HepG2 (cell line): Measurements from ENCODE around the gene MYO1E. TPM values are rescaled to one million over a fixed set of nuclear protein-coding genes. Genes with fewer than 3 reads are reported as not detected.

Experiments
- ATAC-seq: fragments of 200-7000 bp; cut with Tn5 transposase; 3 replicates; pipeline ENCODE4 v1.9.1; 2020; ENCODE audit warnings: mild to moderate bottlenecking, moderate library complexity
- BruUV-seq: library from RNA; stranded (reverse); fragments of 400-500 nt; replicated peaks from 2 replicates; lab custom pipeline; 2021; lab: Mats Ljungman, UMichigan
- CTCF ChIA-PET: fragments of 300-600 bp; formaldehyde crosslinking; extraction: SDS; loops from one replicate; lab custom pipeline; 2021; ENCODE audit warnings: low total read pairs, inconsistent platforms, low intra/inter-chr PET ratio; lab: Yijun Ruan, JAX
- POLR2A ChIA-PET: fragments of 350-600 bp; sonication (Branson Sonifier 250); formaldehyde crosslinking; loops from one replicate; lab custom pipeline; 2020; ENCODE audit warnings: antibody characterized with exemption, inconsistent platforms; lab: Yijun Ruan, JAX
- DNase-seq: peaks from one replicate; pipeline ENCODE4 v3.0.0-alpha.2; 2015; ENCODE audit warnings: low spot score
- FAIRE-seq: peaks from 3 replicates; lab custom pipeline; 2011; peaks lifted over from hg19 to GRCh38; lab: Jason Lieb, UNC
- H2AFZ ChIP-seq: one replicate; pipeline ENCODE4 v1.6.1; 2011; ENCODE audit warnings: low read length, inconsistent platforms
- H3K27ac ChIP-seq: fragments of 300-600 bp; 3 replicates; pipeline ENCODE4 v1.8.0; 2011; ENCODE audit warnings: mixed run types, mild to moderate bottlenecking, mixed read lengths, low read length, inconsistent platforms; ENCODE audit not compliant: insufficient read depth; ENCODE audit errors: extremely low read length
- H3K27me3 ChIP-seq, 2 experiments: fragments of 200-600 bp in 1 of 2; 2 replicates in 1 of 2; 3 replicates in 1 of 2; pipeline versions ENCODE4 v1.6.0 to v1.8.0; 2011; ENCODE audit warnings: low read length in 2 of 2, mild to moderate bottlenecking in 2 of 2, moderate library complexity in 2 of 2, inconsistent platforms in 1 of 2; ENCODE audit not compliant: insufficient read depth in 2 of 2, control insufficient read depth in 1 of 2
- H3K36me3 ChIP-seq, 2 experiments: fragments of 200-600 bp in 1 of 2; replicated peaks in 1 of 2; 2 replicates in 1 of 2; 3 replicates in 1 of 2; pipeline versions ENCODE4 v1.5.1 to v1.8.0; 2011; ENCODE audit warnings: low read length in 2 of 2, inconsistent platforms in 1 of 2; ENCODE audit not compliant: insufficient read depth in 2 of 2, control insufficient read depth in 1 of 2
- H3K4me1 ChIP-seq: 2 replicates; pipeline ENCODE4 v1.5.1; 2012; ENCODE audit warnings: low read length, inconsistent platforms; ENCODE audit not compliant: insufficient read depth
- H3K4me2 ChIP-seq: 2 replicates; pipeline ENCODE4 v1.6.0; 2011; ENCODE audit warnings: low read depth, low read length, inconsistent platforms
- H3K4me3 ChIP-seq, 3 experiments: fragments of 200-600 bp in 1 of 3; sonication (generic), shearing (Covaris generic) in 1 of 3; replicated peaks in 1 of 3; 2 replicates each; pipeline ENCODE4 v1.5.1; 2011 to 2016; ENCODE audit warnings: low read length in 3 of 3, inconsistent platforms in 2 of 3, low read depth in 2 of 3, mild to moderate bottlenecking in 2 of 3, control low read depth in 1 of 3, mixed read lengths in 1 of 3; ENCODE audit not compliant: insufficient read depth in 1 of 3
- H3K79me2 ChIP-seq: one replicate; pipeline ENCODE4 v1.6.1; 2011; ENCODE audit warnings: low read length, inconsistent platforms; ENCODE audit not compliant: insufficient read depth
- H3K9ac ChIP-seq: 2 replicates; pipeline ENCODE4 v1.6.0; 2011; ENCODE audit warnings: mild to moderate bottlenecking, low read depth, low read length, inconsistent platforms; ENCODE audit not compliant: insufficient read depth
- H3K9me3 ChIP-seq: 2 replicates; pipeline ENCODE4 v1.5.1; 2012; ENCODE audit warnings: mild to moderate bottlenecking, low read length
- H4K20me1 ChIP-seq: 2 replicates; pipeline ENCODE4 v1.6.0; 2011; ENCODE audit warnings: inconsistent platforms, mild to moderate bottlenecking, low read length, moderate library complexity; ENCODE audit not compliant: insufficient read depth
- HDAC1 ChIP-seq: sonication (generic); formaldehyde crosslinking; IDR thresholded peaks from 2 replicates; pipeline ENCODE4 v1.5.1; 2020; ENCODE audit warnings: mild to moderate bottlenecking, missing genetic modification reagents
- RAD21 ChIP-seq: fragments of 450-650 bp; formaldehyde crosslinking; IDR thresholded peaks from 2 replicates; pipeline ENCODE4 v1.5.0; 2020; ENCODE audit warnings: mild to moderate bottlenecking
- SRF ChIP-seq: IDR thresholded peaks from 2 replicates; pipeline ENCODE4 v1.6.1; 2011; ENCODE audit warnings: mild to moderate bottlenecking, low read depth, low read length, moderate library complexity
- ZBTB33 ChIP-seq: sonication (generic); formaldehyde crosslinking; IDR thresholded peaks from 2 replicates; pipeline ENCODE4 v1.4.0; 2020; ENCODE audit warnings: missing genetic modification reagents
- ZNF768 ChIP-seq: sonication (generic); formaldehyde crosslinking; IDR thresholded peaks from 2 replicates; pipeline ENCODE4 v1.4.0; 2020; ENCODE audit warnings: missing genetic modification reagents
- ZNF879 ChIP-seq: sonication (generic); formaldehyde crosslinking; IDR thresholded peaks from 2 replicates; pipeline ENCODE4 v1.8.1; 2023; ENCODE audit warnings: missing genetic modification reagents
- WGBS: methylation state at CpG from one replicate; pipeline ENCODE4 v1.1.6; 2017; ENCODE audit warnings: low lambda C conversion rate; 5-methylcytosine and 5-hydroxymethylcytosine counted together
- in situ Hi-C: cut with HindIII; loops from 2 replicates; pipeline ENCODE4 v1.10.0; 2017; ENCODE audit warnings: low pct_unique_long_range_greater_than_20kb; ENCODE audit not compliant: extremely low pct_ligation_motif_present
- intact Hi-C: fragments of 100-400 bp; cut with micrococcal nuclease; formaldehyde crosslinking; loops from one replicate; pipeline ENCODE4 v1.10.0; 2022; ENCODE audit not compliant: unreplicated experiment
- polyA plus RNA-seq, 8 experiments: library from polyadenylated mRNA; depleted of rRNA in 3 of 8; stranded (reverse) in 7 of 8; unstranded in 1 of 8; fragments of >200 nt; fragmentation: Illumina TruSeq in 4 of 8; extraction: Trizol in 4 of 8; gene quantifications; 2 replicates each; pipeline versions ENCODE4 v1.2.1 to v1.2.3, GENCODE V29; 2011 to 2016; ENCODE audit warnings: low read depth in 4 of 8, missing spikeins in 1 of 8, mixed read lengths in 1 of 8; ENCODE audit not compliant: insufficient read depth in 1 of 8
- total RNA-seq, 5 experiments: library from RNA; depleted of rRNA; stranded (reverse); fragments of >200 nt; fragmentation: Illumina TruSeq; extraction: Trizol; gene quantifications; 2 replicates each; pipeline ENCODE4 v1.2.3, GENCODE V29; 2016; ENCODE audit warnings: low read depth in 1 of 5

MYO1E gene
- total and polyA plus RNA-seq, 2 of the 13 experiments (the other 11 are each of a cell fraction or from before 2014, with no cell fraction given): 15.7 to 25.1 TPM

GRCh38 chr15:59262316-59262715 lies 110.4 kb downstream of the MYO1E start (continued):
- TF ChIP-seq HDAC1 (CRISPR knock-in tag) (no peak), ZNF879 (CRISPR knock-in tag) (no peak), RAD21 (CRISPR knock-in tag) (no peak)

GRCh38 chr15:59260090-59260489 lies 112.6 kb downstream of the MYO1E start:
- Histone ChIP-seq H3K79me2 (no peaks in the 10 kb centered on the region), H3K9ac (no peak overlapping the region), H2AFZ (no peak overlapping the region), H3K36me3 (no peaks in the 10 kb centered on the region; a peak in 1 of 5 replicates), H3K9me3 (no peaks in the 10 kb centered on the region), H3K27ac (no peak overlapping the region), H3K4me3 (no peak overlapping the region), H3K4me1 (peaks cover 44% of the 10 kb centered on the region), H4K20me1 (no peaks in the 10 kb centered on the region), H3K4me2 (no peak overlapping the region), H3K27me3 (no peaks in the 10 kb centered on the region)
- in situ Hi-C loops (no loop called here), intact Hi-C loops (no loop called here)
- no peak for TF ChIP-seq SRF
- 0 out of 2 replicates have a peak, but pooled peaks have one; percentile 20 for TF ChIP-seq ZBTB33 (CRISPR knock-in tag)
- TF ChIP-seq ZNF768 (CRISPR knock-in tag): peak; percentile 30; the same call in 1 of the 2 replicates
- BruUV-seq: no TSS peak
- FAIRE-seq (no peak), ATAC-seq (no peak), DNase-seq (no peak)
- POLR2A ChIA-PET: no interaction called here
- CTCF ChIA-PET: no interaction called here
- 76% methylated on average over 5 of the region's 6 CpGs for WGBS
